ENCODE data around the gene MAPK4. TPM values are rescaled to one million over a fixed set of nuclear protein-coding genes. Genes with fewer than 3 reads are reported as not detected.

Gene MAPK4
- total RNA-seq, 1 donor from 2014 or later, result 7.0 TPM

GRCh38 chr18:50622865-50623393 is 63.0 kb downstream of the MAPK4 start:
- intact Hi-C loops (cut with DNase I), result no loop called here
- H3K9me3 ChIP-seq, result no peaks in the 10 kb centered on the region
- ATAC-seq (no peak), DNase-seq (no peak)
- H3K4me1 ChIP-seq, result no peaks in the 10 kb centered on the region
- H3K36me3 ChIP-seq, result no peaks in the 10 kb centered on the region
- H3K4me3 ChIP-seq, result no peak overlapping the region
- H3K27me3 ChIP-seq, result no peaks in the 10 kb centered on the region
- H3K27ac ChIP-seq, result no peak overlapping the region
- TF ChIP-seq CTCF (IDR thresholded peaks at IDR 0.05), result no peak

- Histone ChIP-seq H3K27ac (no peak overlapping the region), H3K27me3 (no peaks in the 10 kb centered on the region), H3K4me1 (no peaks in the 10 kb centered on the region), H3K4me3 (no peak overlapping the region), H3K9me3 (no peaks in the 10 kb centered on the region), H3K36me3 (no peaks in the 10 kb centered on the region)
- DNase-seq, result no peak
- TF ChIP-seq CTCF (IDR thresholded peaks at IDR 0.05), result no peak
- intact Hi-C loops (cut with DNase I), result no loop called here
- no peak for ATAC-seq
Observed at GRCh38 chr18:50623694-50624352, 63.9 kb downstream of the MAPK4 start.

DNA sequence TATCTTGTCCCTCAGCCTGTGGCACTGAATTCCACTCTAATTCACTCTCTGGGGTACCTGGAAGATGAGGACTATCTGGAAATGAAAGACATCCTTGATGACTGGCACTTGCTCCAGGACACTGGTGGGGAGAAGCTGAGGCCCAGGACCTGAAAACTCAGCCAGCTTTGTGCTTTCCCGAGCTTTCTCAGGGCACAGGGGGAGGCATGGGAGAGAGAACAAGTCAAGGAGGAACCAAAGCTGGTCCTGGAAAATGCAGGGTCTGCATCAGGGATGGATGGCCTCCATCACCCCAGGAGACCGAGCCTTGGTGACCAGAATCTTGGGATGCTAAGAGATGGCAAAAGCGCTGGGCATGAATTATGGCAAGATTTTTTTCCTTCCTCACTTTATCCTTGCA is 65.1 kb downstream of the MAPK4 start:
- no peak for TF ChIP-seq CTCF (IDR thresholded peaks at IDR 0.05)

GRCh38 chr18:50626317-50626716 is 66.4 kb downstream of the MAPK4 start:
- no peaks in the 10 kb centered on the region for H3K9me3 ChIP-seq
- intact Hi-C loops (cut with DNase I), result no loop called here
- H3K36me3 ChIP-seq, result no peaks in the 10 kb centered on the region
- no peaks in the 10 kb centered on the region for H3K4me1 ChIP-seq
- no peak overlapping the region for H3K4me3 ChIP-seq
- H3K27ac ChIP-seq, result no peak overlapping the region
- DNase-seq (no peak), ATAC-seq (no peak)
- H3K27me3 ChIP-seq, result no peaks in the 10 kb centered on the region
- no peak for TF ChIP-seq CTCF (IDR thresholded peaks at IDR 0.05)

More for the DNA sequence above, 65.1 kb downstream of the MAPK4 start:
- Histone ChIP-seq H3K27ac (no peak overlapping the region), H3K4me3 (no peak overlapping the region), H3K4me1 (no peaks in the 10 kb centered on the region), H3K27me3 (no peaks in the 10 kb centered on the region), H3K9me3 (no peaks in the 10 kb centered on the region), H3K36me3 (no peaks in the 10 kb centered on the region)
- ATAC-seq (no peak), DNase-seq (no peak)
- intact Hi-C loops (cut with DNase I), result no loop called here

- Histone ChIP-seq H3K9me3 (no peaks in the 10 kb centered on the region), H3K36me3 (no peaks in the 10 kb centered on the region), H3K27ac (no peak overlapping the region), H3K4me3 (no peak overlapping the region), H3K27me3 (no peaks in the 10 kb centered on the region), H3K4me1 (no peaks in the 10 kb centered on the region)
- TF ChIP-seq CTCF (IDR thresholded peaks at IDR 0.05), result no peak
- DNase-seq (no peak), ATAC-seq (no peak)
- intact Hi-C loops (cut with DNase I), result no loop called here
Observed at GRCh38 chr18:50627594-50628532, 68.0 kb downstream of the MAPK4 start.

Data from upper lobe of right lung (tissue), 1 donor.